GM23338 (cell line): ENCODE results near the gene ACAD11. TPM values are rescaled to one million over a fixed set of nuclear protein-coding genes. Genes with fewer than 3 reads are reported as not detected.

Source experiments
- ATAC-seq: fragments of 200-7000 bp; cut with Tn5 transposase; 3 replicates; pipeline ENCODE4 v1.9.1; 2020
- DNase-seq: peaks from one replicate; pipeline ENCODE4 v3.0.0-alpha.2; 2015; ENCODE audit warnings: low spot score
- H2AFZ ChIP-seq: fragments of 200-600 bp; sonication (generic); 2 replicates; pipeline ENCODE4 v1.8.0; 2016; ENCODE audit warnings: antibody characterized with exemption, mild to moderate bottlenecking, moderate library complexity
- H3F3A ChIP-seq: fragments of 200-600 bp; sonication (generic); replicated peaks from 2 replicates; pipeline ENCODE4 v1.8.0; 2017; ENCODE audit warnings: antibody characterized with exemption, mixed run types, low read depth
- H3K27ac ChIP-seq: fragments of 200-600 bp; sonication (generic); 2 replicates; pipeline ENCODE4 v1.6.1; 2016; ENCODE audit warnings: low read depth
- H3K27me3 ChIP-seq: fragments of 200-600 bp; sonication (generic); 2 replicates; pipeline ENCODE4 v1.8.0; 2016; ENCODE audit warnings: mild to moderate bottlenecking, mixed run types, moderate library complexity; ENCODE audit not compliant: insufficient read depth
- H3K36me3 ChIP-seq: fragments of 200-600 bp; sonication (generic); 2 replicates; pipeline ENCODE4 v1.8.0; 2016; ENCODE audit warnings: mild to moderate bottlenecking; ENCODE audit not compliant: insufficient read depth
- H3K4me1 ChIP-seq: fragments of 200-600 bp; sonication (generic); 2 replicates; pipeline ENCODE4 v1.8.0; 2016; ENCODE audit warnings: mild to moderate bottlenecking, moderate library complexity; ENCODE audit not compliant: insufficient read depth
- H3K4me2 ChIP-seq: fragments of 200-600 bp; sonication (generic); 2 replicates; pipeline ENCODE4 v1.7.1; 2017; ENCODE audit warnings: mixed run types
- H3K4me3 ChIP-seq: fragments of 200-600 bp; sonication (generic); 2 replicates; pipeline ENCODE4 v1.6.1; 2016; ENCODE audit warnings: mixed run types
- H3K79me2 ChIP-seq: fragments of 200-600 bp; sonication (generic); replicated peaks from 2 replicates; pipeline ENCODE4 v1.8.0; 2017; ENCODE audit warnings: mild to moderate bottlenecking; ENCODE audit not compliant: insufficient read depth
- H3K9me2 ChIP-seq: fragments of 200-600 bp; sonication (generic); 2 replicates; pipeline ENCODE4 v1.8.0; 2017; ENCODE audit not compliant: insufficient read depth
- H4K20me1 ChIP-seq: fragments of 200-600 bp; sonication (generic); replicated peaks from 2 replicates; pipeline ENCODE4 v1.8.0; 2017; ENCODE audit warnings: mild to moderate bottlenecking; ENCODE audit not compliant: insufficient read depth
- H3K27ac Mint-ChIP-seq: 2 replicates; pipeline ENCODE4 v1.8.0; 2020; ENCODE audit warnings: inconsistent platforms, mild to moderate bottlenecking, moderate library complexity, mixed read lengths
- H3K27me3 Mint-ChIP-seq: 3 replicates; pipeline ENCODE4 v1.8.0; 2022; ENCODE audit warnings: low read depth, mild to moderate bottlenecking, moderate library complexity, mixed read lengths, inconsistent platforms; ENCODE audit not compliant: insufficient read depth, poor library complexity
- H3K36me3 Mint-ChIP-seq: 3 replicates; pipeline ENCODE4 v1.8.0; 2021; ENCODE audit warnings: low read depth, mild to moderate bottlenecking, inconsistent platforms, moderate library complexity, mixed read lengths
- H3K4me1 Mint-ChIP-seq: 3 replicates; pipeline ENCODE4 v1.8.0; 2020; ENCODE audit warnings: mild to moderate bottlenecking, inconsistent platforms, mixed read lengths
- H3K4me3 Mint-ChIP-seq: 3 replicates; pipeline ENCODE4 v1.8.0; 2021; ENCODE audit warnings: moderate library complexity, mild to moderate bottlenecking, inconsistent platforms, mixed read lengths
- H3K9me3 Mint-ChIP-seq: 3 replicates; pipeline ENCODE4 v1.8.0; 2020; ENCODE audit warnings: moderate library complexity, mild to moderate bottlenecking, inconsistent platforms, mixed read lengths
- CTCF ChIP-seq, 2 experiments: fragments of 200-600 bp in 1 of 2; sonication (generic) in 1 of 2; conservative IDR thresholded peaks; 2 replicates each; pipeline versions ENCODE4 v1.5.1 to v1.6.1; 2016 to 2017; ENCODE audit warnings: antibody characterized with exemption in 2 of 2, low read depth in 2 of 2, mild to moderate bottlenecking in 2 of 2, moderate library complexity in 1 of 2
- EZH2 ChIP-seq: fragments of 200-600 bp; sonication (generic); IDR thresholded peaks from one replicate; pipeline ENCODE4 v1.8.0; 2017; ENCODE audit warnings: antibody characterized with exemption, mild to moderate bottlenecking, low read depth; ENCODE audit not compliant: unreplicated experiment
- JUNB ChIP-seq: IDR thresholded peaks from one replicate; pipeline ENCODE4 v1.6.1; 2016; ENCODE audit warnings: antibody characterized with exemption; ENCODE audit not compliant: unreplicated experiment
- NANOG ChIP-seq: IDR thresholded peaks from 2 replicates; pipeline ENCODE4 v1.6.1; 2016; ENCODE audit warnings: antibody characterized with exemption, borderline replicate concordance
- POLR2AphosphoS5 ChIP-seq: IDR thresholded peaks from 2 replicates; pipeline ENCODE4 v1.6.1; 2016; ENCODE audit warnings: antibody characterized with exemption, low read depth
- ZNF114 ChIP-seq: fragments of 250-450 bp; sonication (Bioruptor Pico); IDR thresholded peaks from 2 replicates; pipeline ENCODE4 v1.5.0; 2020; ENCODE audit warnings: mild to moderate bottlenecking, moderate library complexity
- ZNF331 ChIP-seq: fragments of 250-450 bp; sonication (Bioruptor Pico); IDR thresholded peaks from 2 replicates; pipeline ENCODE4 v1.5.0; 2020; ENCODE audit warnings: low read depth, mild to moderate bottlenecking, moderate library complexity
- ZNF462 ChIP-seq: fragments of 250-450 bp; sonication (Bioruptor Pico); IDR thresholded peaks from 2 replicates; pipeline ENCODE4 v1.5.0; 2020; ENCODE audit warnings: mild to moderate bottlenecking, moderate library complexity
- polyA plus RNA-seq: library from polyadenylated mRNA; unstranded; fragments of >200 nt; fragmentation: Nextera tagmentation; extraction: Ambion mirVana; gene quantifications from 2 replicates; pipeline ENCODE4 v1.2.1, GENCODE V29; 2016
- total RNA-seq: library from RNA; depleted of rRNA; stranded (reverse); fragments of >200 nt; shearing (Covaris generic); gene quantifications from 2 replicates; pipeline ENCODE4 v1.2.3, GENCODE V29; 2014

ACAD11 gene
- total and polyA plus RNA-seq, 2 experiments from 2014 or later = 11.4 to 17.1 TPM

DNA sequence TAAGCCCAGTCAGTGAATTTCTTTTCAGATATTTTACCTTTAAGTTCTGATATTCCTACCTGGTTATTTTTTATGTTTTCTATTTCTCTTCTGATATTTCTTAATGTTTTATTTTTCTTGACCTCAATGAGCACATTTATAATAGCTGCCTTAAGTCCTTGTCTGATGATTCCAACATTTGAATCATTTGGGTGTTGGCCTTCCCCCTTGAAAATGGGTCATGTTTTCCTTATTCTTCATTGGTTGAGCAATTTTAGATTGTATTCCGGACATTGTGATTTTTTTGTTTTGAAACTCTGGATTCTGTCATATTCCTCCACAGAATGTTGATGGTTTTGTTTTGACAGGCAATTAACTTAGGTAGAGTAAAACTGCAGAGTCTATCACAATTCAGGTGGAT lies 72.2 kb downstream of the ACAD11 start (continued):
- TF ChIP-seq ZNF462 (no peak), POLR2AphosphoS5 (no peak), ZNF114 (CRISPR knock-in tag) (no peak), NANOG (no peak), JUNB (no peak), ZNF331 (CRISPR knock-in tag) (no peak), EZH2 (no peak), CTCF (conservative IDR thresholded peaks at IDR 0.05; ENCODE audit: low read depth in 2 of 2) (no peak)

DNA sequence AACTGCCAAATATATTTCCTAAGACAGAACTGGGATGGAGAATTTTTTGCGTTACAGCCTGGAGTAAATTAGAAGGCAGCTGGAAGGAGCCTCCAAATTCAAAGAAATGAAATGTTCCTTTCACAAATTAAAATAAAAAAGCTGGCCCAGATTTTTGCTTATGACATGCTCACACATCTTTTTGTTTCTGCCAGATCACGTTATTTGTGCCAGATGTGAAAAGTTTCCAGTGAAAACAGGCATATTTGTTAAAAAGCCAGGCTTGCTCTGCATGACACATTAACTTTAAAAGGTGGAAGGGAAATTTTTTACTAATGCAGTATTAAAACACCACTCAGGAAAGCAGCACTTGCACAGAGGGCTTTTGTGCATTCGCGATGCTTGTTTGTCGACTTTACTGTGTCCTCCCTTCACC lies 85.8 kb downstream of the ACAD11 start:
- TF ChIP-seq NANOG = no peak
- TF ChIP-seq JUNB = no peak
- peaks cover 11% of the 10 kb centered on the region; the same call in 2 of the 3 replicates for H3K36me3 Mint-ChIP-seq
- no peak for DNase-seq

More for the DNA sequence above, 85.8 kb downstream of the ACAD11 start:
- no peak for ATAC-seq
- H3K27me3 Mint-ChIP-seq = no peaks in the 10 kb centered on the region
- H2AFZ ChIP-seq = no peak overlapping the region
- no peaks in the 10 kb centered on the region for H3K4me1 ChIP-seq
- no peak overlapping the region for H3K4me3 ChIP-seq
- no peaks in the 10 kb centered on the region for H3K36me3 ChIP-seq
- no peak overlapping the region for H3K27ac ChIP-seq
- H3K4me2 ChIP-seq = no peak overlapping the region
- H3K9me2 ChIP-seq = no peaks in the 10 kb centered on the region
- no peaks in the 10 kb centered on the region for H3F3A ChIP-seq
- no peaks in the 10 kb centered on the region for H4K20me1 ChIP-seq
- no peaks in the 10 kb centered on the region for H3K27me3 ChIP-seq
- no peaks in the 10 kb centered on the region for H3K79me2 ChIP-seq
- no peak overlapping the region for H3K27ac Mint-ChIP-seq
- H3K4me3 Mint-ChIP-seq = no peak overlapping the region
- no peaks in the 10 kb centered on the region for H3K4me1 Mint-ChIP-seq
- peaks cover 4% of the 10 kb centered on the region; the same call in 1 of the 3 replicates for H3K9me3 Mint-ChIP-seq
